Stimulated activated CD8-positive, alpha-beta memory T cell treated with anti-CD3 and anti-CD28 coated beads, Interleukin-4, amount 100 ng/mL, for 4 hours (primary cell): Measurements from ENCODE around the gene NOTCH2.

Experiments used
- DNase-seq, 2 donors: peaks; one replicate each; pipeline ENCODE4 v3.0.0-alpha.2; 2020; ENCODE audit warnings: low read depth in 2 of 2, low spot score in 1 of 2

The NOTCH2 gene

GRCh38 chr1:119947468-119947867, 122.0 kb downstream of the NOTCH2 start:
- no peak for DNase-seq

GRCh38 chr1:119946724-119947123, 122.7 kb downstream of the NOTCH2 start:
- no peak for DNase-seq

- DNase-seq, result no peak
These were observed 126.2 kb downstream of the NOTCH2 start for GRCh38 chr1:119943216-119943615.

GRCh38 chr1:119941392-119941791, 128.1 kb downstream of the NOTCH2 start:
- no peak for DNase-seq

GRCh38 chr1:119940697-119941096, 128.8 kb downstream of the NOTCH2 start:
- DNase-seq, result no peak

GRCh38 chr1:119937198-119937597, 132.3 kb downstream of the NOTCH2 start:
- no peak for DNase-seq

GRCh38 chr1:119935915-119936314, 133.5 kb downstream of the NOTCH2 start:
- DNase-seq, result no peak

GRCh38 chr1:119935373-119935772, 134.1 kb downstream of the NOTCH2 start:
- no peak for DNase-seq

GRCh38 chr1:119933397-119933796, 136.1 kb downstream of the NOTCH2 start:
- DNase-seq, result no peak

- no peak for DNase-seq
These were observed 139.7 kb downstream of the NOTCH2 start for GRCh38 chr1:119929643-119930315.

- no peak for DNase-seq
These were observed 142.9 kb downstream of the NOTCH2 start for GRCh38 chr1:119926553-119926952.

- DNase-seq, result no peak
These were observed 144.2 kb downstream of the NOTCH2 start for GRCh38 chr1:119924948-119925898.

GRCh38 chr1:119920104-119920968, 149.1 kb downstream of the NOTCH2 start:
- no peak for DNase-seq

- DNase-seq, result no peak
These were observed 150.2 kb downstream of the NOTCH2 start for GRCh38 chr1:119919241-119919640.

GRCh38 chr1:119918301-119918700, 151.2 kb downstream of the NOTCH2 start:
- DNase-seq, result no peak

- no peak for DNase-seq
These were observed 152.0 kb downstream of the NOTCH2 start for GRCh38 chr1:119917304-119918055.

- no peak for DNase-seq
These were observed 153.9 kb downstream of the NOTCH2 start for GRCh38 chr1:119915517-119915916.

- no peak for DNase-seq
These were observed 155.4 kb downstream of the NOTCH2 start for GRCh38 chr1:119914071-119914470.

GRCh38 chr1:119912963-119913362, 156.5 kb downstream of the NOTCH2 start:
- no peak for DNase-seq

GRCh38 chr1:119911775-119912174, 157.7 kb downstream of the NOTCH2 start:
- DNase-seq, result no peak

- DNase-seq, result no peak
These were observed 158.8 kb downstream of the NOTCH2 start for GRCh38 chr1:119910618-119911017.
